ENCODE results near the gene TSPAN1.

The TSPAN1 gene

GRCh38 chr1:46152016-46152415 lies 22.9 kb upstream of the TSPAN1 start:
- TF ChIP-seq EP300 (IDR thresholded peaks at IDR 0.05; ENCODE audit: borderline replicate concordance) (no peak), MAX (IDR thresholded peaks at IDR 0.05) (no peak), NFIC (IDR thresholded peaks at IDR 0.05) (no peak), TAF1 (IDR thresholded peaks at IDR 0.05; ENCODE audit: low read depth) (no peak), REST (IDR thresholded peaks at IDR 0.05; ENCODE audit: low read depth) (no peak), YY1 (IDR thresholded peaks at IDR 0.05; ENCODE audit: low read depth) (no peak), EGR1 (IDR thresholded peaks at IDR 0.05) (no peak), CEBPB (IDR thresholded peaks at IDR 0.05) (no peak), RAD21 (IDR thresholded peaks at IDR 0.05; ENCODE audit: low read depth) (no peak), ZBTB7A (IDR thresholded peaks at IDR 0.05; ENCODE audit: low read depth) (no peak), TCF12 (IDR thresholded peaks at IDR 0.05; ENCODE audit: low read depth) (no peak), TEAD4 (IDR thresholded peaks at IDR 0.05) (no peak), USF1 (IDR thresholded peaks at IDR 0.05) (no peak), CREB1 (IDR thresholded peaks at IDR 0.05; ENCODE audit: low read depth) (no peak), FOXM1 (IDR thresholded peaks at IDR 0.05; ENCODE audit: borderline replicate concordance, low read depth) (no peak)

GRCh38 chr1:46153228-46153627 lies 21.7 kb upstream of the TSPAN1 start:
- TF ChIP-seq EGR1 (IDR thresholded peaks at IDR 0.05) = no peak
- TF ChIP-seq CREB1 (IDR thresholded peaks at IDR 0.05; ENCODE audit: low read depth) = no peak
- TF ChIP-seq TEAD4 (IDR thresholded peaks at IDR 0.05) = no peak
- no peak for TF ChIP-seq REST (IDR thresholded peaks at IDR 0.05; ENCODE audit: low read depth)
- no peak for TF ChIP-seq TAF1 (IDR thresholded peaks at IDR 0.05; ENCODE audit: low read depth)
- no peak for TF ChIP-seq FOXM1 (IDR thresholded peaks at IDR 0.05; ENCODE audit: borderline replicate concordance, low read depth)
- TF ChIP-seq CEBPB (IDR thresholded peaks at IDR 0.05) = no peak
- TF ChIP-seq USF1 (IDR thresholded peaks at IDR 0.05) = no peak
- no peak for TF ChIP-seq YY1 (IDR thresholded peaks at IDR 0.05; ENCODE audit: low read depth)
- TF ChIP-seq NFIC (IDR thresholded peaks at IDR 0.05) = no peak
- no peak for TF ChIP-seq EP300 (IDR thresholded peaks at IDR 0.05; ENCODE audit: borderline replicate concordance)
- no peak for TF ChIP-seq MAX (IDR thresholded peaks at IDR 0.05)
- no peak for TF ChIP-seq TCF12 (IDR thresholded peaks at IDR 0.05; ENCODE audit: low read depth)
- TF ChIP-seq ZBTB7A (IDR thresholded peaks at IDR 0.05; ENCODE audit: low read depth) = no peak
- no peak for TF ChIP-seq RAD21 (IDR thresholded peaks at IDR 0.05; ENCODE audit: low read depth)

GRCh38 chr1:46153732-46154131 lies 21.2 kb upstream of the TSPAN1 start:
- TF ChIP-seq MAX (IDR thresholded peaks at IDR 0.05) = no peak
- no peak for TF ChIP-seq RAD21 (IDR thresholded peaks at IDR 0.05; ENCODE audit: low read depth)
- no peak for TF ChIP-seq TCF12 (IDR thresholded peaks at IDR 0.05; ENCODE audit: low read depth)
- no peak for TF ChIP-seq ZBTB7A (IDR thresholded peaks at IDR 0.05; ENCODE audit: low read depth)
- no peak for TF ChIP-seq USF1 (IDR thresholded peaks at IDR 0.05)
- no peak for TF ChIP-seq EP300 (IDR thresholded peaks at IDR 0.05; ENCODE audit: borderline replicate concordance)
- TF ChIP-seq TAF1 (IDR thresholded peaks at IDR 0.05; ENCODE audit: low read depth) = no peak
- TF ChIP-seq CREB1 (IDR thresholded peaks at IDR 0.05; ENCODE audit: low read depth) = no peak
- no peak for TF ChIP-seq EGR1 (IDR thresholded peaks at IDR 0.05)
- no peak for TF ChIP-seq TEAD4 (IDR thresholded peaks at IDR 0.05)
- TF ChIP-seq FOXM1 (IDR thresholded peaks at IDR 0.05; ENCODE audit: borderline replicate concordance, low read depth) = no peak

GRCh38 chr1:46157916-46158311 lies 17.0 kb upstream of the TSPAN1 start:
- TF ChIP-seq TCF12 (IDR thresholded peaks at IDR 0.05; ENCODE audit: low read depth) = no peak
- TF ChIP-seq RAD21 (IDR thresholded peaks at IDR 0.05; ENCODE audit: low read depth) = no peak
- TF ChIP-seq EP300 (IDR thresholded peaks at IDR 0.05; ENCODE audit: borderline replicate concordance) = no peak
- TF ChIP-seq TAF1 (IDR thresholded peaks at IDR 0.05; ENCODE audit: low read depth) = no peak
